HL-60 (cell line): ENCODE measurements around the gene PARL.

Experiments
- CTCF ChIP-seq: IDR thresholded peaks from one replicate; pipeline ENCODE4 v1.5.1; 2011; ENCODE audit warnings: low read length, control low read depth, inconsistent platforms; ENCODE audit not compliant: insufficient read depth
- GABPA ChIP-seq: IDR thresholded peaks from 2 replicates; pipeline ENCODE4 v1.6.1; 2012; ENCODE audit warnings: low read depth

GRCh38 chr3:183927059-183927458, 42.4 kb upstream of the PARL start:
- TF ChIP-seq CTCF, result no peak
- TF ChIP-seq GABPA, result no peak
